Smooth muscle cell of the pulmonary artery (primary cell): Measurements from ENCODE around the gene CCDC60. TPM values are rescaled to one million over a fixed set of nuclear protein-coding genes. Genes with fewer than 3 reads are reported as not detected.

Experiments used
- total RNA-seq: library from RNA; depleted of rRNA; stranded (reverse); fragments of >200 nt; gene quantifications from 2 replicates; pipeline ENCODE4 v1.2.3, GENCODE V29; 2014

The CCDC60 gene, protein sequence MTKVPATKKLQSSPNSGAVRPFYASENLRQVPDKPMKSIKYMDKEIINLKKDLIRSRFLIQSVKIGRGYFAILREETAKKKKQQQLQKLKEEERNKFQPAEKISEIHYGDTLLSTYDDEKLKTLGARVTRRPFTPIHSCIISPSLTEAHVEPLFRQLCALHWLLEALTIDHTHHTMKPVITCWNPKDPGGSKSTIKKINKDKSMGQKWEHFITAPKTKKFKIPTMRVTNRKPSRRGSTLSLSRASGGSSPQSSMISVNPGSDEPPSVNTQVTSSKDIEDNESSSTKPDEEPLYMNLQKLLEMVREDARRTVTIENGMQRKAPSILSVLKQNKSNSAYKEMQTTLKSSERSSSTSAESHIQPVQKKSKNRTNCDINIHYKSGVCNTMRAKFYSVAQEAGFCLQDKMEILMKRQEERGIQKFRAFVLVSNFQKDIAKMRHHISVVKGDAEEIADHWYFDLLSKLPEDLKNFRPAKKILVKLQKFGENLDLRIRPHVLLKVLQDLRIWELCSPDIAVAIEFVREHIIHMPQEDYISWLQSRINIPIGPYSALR
- not detected in 2 replicates for total RNA-seq

DNA sequence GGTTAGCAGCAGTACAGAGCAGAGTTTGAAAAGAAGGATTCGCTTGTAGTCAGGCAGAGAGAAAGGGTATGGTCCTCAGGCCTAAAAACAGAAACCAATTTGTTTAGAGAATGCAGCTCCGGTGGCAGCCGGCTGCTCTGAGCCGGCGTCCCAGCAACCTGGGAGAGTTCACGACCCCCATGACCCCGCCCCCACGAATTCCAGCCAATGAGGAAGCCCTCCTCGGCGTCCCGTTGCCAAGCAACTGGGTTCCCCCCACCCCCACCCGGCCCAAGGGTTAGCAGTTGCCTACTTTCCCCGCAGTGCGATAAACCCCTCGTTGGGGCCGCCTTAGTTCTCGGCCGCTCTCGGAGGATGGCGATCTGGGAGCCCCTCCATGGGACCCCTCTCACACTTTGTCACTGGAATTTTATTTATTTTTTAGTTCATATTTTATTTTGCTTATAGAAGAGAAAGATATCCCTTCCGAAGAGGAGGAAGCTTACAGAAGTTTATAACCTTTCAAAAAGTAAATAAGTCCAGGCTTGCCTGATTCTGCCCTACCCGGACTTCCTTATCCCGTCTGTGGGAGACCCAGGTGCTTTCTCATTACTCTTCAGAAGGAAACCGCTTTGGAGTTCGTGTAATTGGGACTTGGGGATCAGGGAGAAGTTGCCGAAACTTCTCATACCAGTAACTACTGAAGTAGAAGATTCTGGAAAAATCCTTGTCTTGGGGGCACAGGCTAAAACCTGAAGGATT lies at the start of gene CCDC60:
CCDC60 (plus strand) TSS at position 300 of the 741 bp plus-strand sequence. CDS start 448 bp downstream, outside the sequence.

Other genes starting within 250 kb of the CCDC60 start
- gene HSPB8, start 155.8 kb upstream of the CCDC60 start, total RNA-seq, result 29.7 and 33.8 TPM in 2 replicates